Osteoblast (primary cell): ENCODE data around the gene STARD4. TPM values are rescaled to one million over a fixed set of nuclear protein-coding genes. Genes with fewer than 3 reads are reported as not detected.

Experiments
- DNase-seq: peaks from one replicate; pipeline ENCODE4 v3.0.0; 2011; ENCODE audit warnings: low spot score, mixed read lengths; ENCODE audit not compliant: insufficient read length; ENCODE audit errors: missing footprints
- H2AFZ ChIP-seq: 2 replicates; pipeline ENCODE4 v1.6.0; 2011; ENCODE audit warnings: mild to moderate bottlenecking, low read length
- H3K27ac ChIP-seq: 2 replicates; pipeline ENCODE4 v1.5.1; 2011; ENCODE audit warnings: mild to moderate bottlenecking, low read depth, low read length, moderate library complexity
- H3K27me3 ChIP-seq: 2 replicates; pipeline ENCODE4 v1.6.0; 2012; ENCODE audit warnings: mild to moderate bottlenecking, control low read depth, inconsistent platforms, low read length, moderate library complexity; ENCODE audit not compliant: insufficient read depth
- H3K36me3 ChIP-seq: 2 replicates; pipeline ENCODE4 v1.5.1; 2011; ENCODE audit warnings: mild to moderate bottlenecking, low read length, control low read depth, moderate library complexity; ENCODE audit not compliant: insufficient read depth
- H3K4me1 ChIP-seq: 2 replicates; pipeline ENCODE4 v1.5.1; 2011; ENCODE audit warnings: mild to moderate bottlenecking, low read length, control low read depth, moderate library complexity; ENCODE audit not compliant: insufficient read depth
- H3K4me2 ChIP-seq: 2 replicates; pipeline ENCODE4 v1.6.0; 2011; ENCODE audit warnings: mild to moderate bottlenecking, low read length; ENCODE audit not compliant: insufficient read depth
- H3K4me3 ChIP-seq: fragments of 200-600 bp; sonication (generic); 3 replicates; pipeline ENCODE4 v1.5.1; 2012; ENCODE audit warnings: mild to moderate bottlenecking, low read length, inconsistent platforms; ENCODE audit not compliant: insufficient read depth
- H3K79me2 ChIP-seq: 2 replicates; pipeline ENCODE4 v1.6.0; 2012; ENCODE audit warnings: mild to moderate bottlenecking, low read length, control low read depth, inconsistent platforms; ENCODE audit not compliant: insufficient read depth
- H3K9me3 ChIP-seq: 2 replicates; pipeline ENCODE4 v1.5.1; 2011; ENCODE audit warnings: low read depth, low read length, control low read depth
- H4K20me1 ChIP-seq: 2 replicates; pipeline ENCODE4 v1.6.0; 2012; ENCODE audit warnings: mild to moderate bottlenecking, low read length, control low read depth; ENCODE audit not compliant: insufficient read depth
- CTCF ChIP-seq: IDR thresholded peaks from 2 replicates; pipeline ENCODE4 v1.5.1; 2011; ENCODE audit warnings: mild to moderate bottlenecking, low read depth, low read length, moderate library complexity; ENCODE audit errors: extremely low read depth
- total RNA-seq: library from RNA; depleted of rRNA; stranded (reverse); fragments of >200 nt; gene quantifications from 2 replicates; pipeline ENCODE4 v1.2.3, GENCODE V29; 2012

The STARD4 gene
- total RNA-seq, 1 donor, result 106 TPM

DNA sequence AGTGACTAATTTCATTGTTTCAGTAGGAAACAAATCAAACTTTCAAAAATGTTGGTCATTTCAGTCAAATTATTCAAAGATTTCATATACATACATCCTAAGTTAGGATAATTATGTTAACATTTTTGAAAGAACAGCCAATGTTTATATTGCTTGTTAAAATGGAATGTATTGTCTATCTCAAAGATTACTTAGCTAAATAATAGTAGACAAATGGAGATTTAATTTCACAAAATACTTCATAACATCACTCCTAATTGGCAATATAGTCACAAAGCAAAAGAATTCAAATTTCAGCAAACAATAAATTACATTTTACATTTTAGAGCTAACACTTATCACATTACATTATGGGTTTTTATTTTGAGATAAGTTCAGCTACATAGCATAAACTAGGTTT lies 25.4 kb downstream of the STARD4 start:
- H3K36me3 ChIP-seq, result no peaks in the 10 kb centered on the region
- no peaks in the 10 kb centered on the region for H4K20me1 ChIP-seq
- peaks cover 3% of the 10 kb centered on the region for H3K4me1 ChIP-seq
- no peak overlapping the region for H2AFZ ChIP-seq
- no peaks in the 10 kb centered on the region for H3K9me3 ChIP-seq
- H3K79me2 ChIP-seq, result no peaks in the 10 kb centered on the region
- no peak overlapping the region for H3K4me3 ChIP-seq
- no peak overlapping the region for H3K27ac ChIP-seq
- no peak for TF ChIP-seq CTCF
- H3K27me3 ChIP-seq, result no peaks in the 10 kb centered on the region
- no peak for DNase-seq
- H3K4me2 ChIP-seq, result no peak overlapping the region

GRCh38 chr5:111486055-111486454 lies 26.3 kb downstream of the STARD4 start:
- peak; percentile 37 for DNase-seq
- TF ChIP-seq CTCF, result no peak
- Histone ChIP-seq H3K4me1 (peaks cover 3% of the 10 kb centered on the region), H3K4me2 (peak overlapping the region; percentile 76), H3K36me3 (no peaks in the 10 kb centered on the region), H2AFZ (peak overlapping the region; percentile 76), H3K79me2 (no peaks in the 10 kb centered on the region), H3K27me3 (no peaks in the 10 kb centered on the region), H4K20me1 (no peaks in the 10 kb centered on the region), H3K9me3 (no peaks in the 10 kb centered on the region), H3K4me3 (peak overlapping the region; percentile 42), H3K27ac (no peak overlapping the region)

GRCh38 chr5:111480346-111480745 lies 32.0 kb downstream of the STARD4 start:
- H3K27me3 ChIP-seq, result no peaks in the 10 kb centered on the region
- no peak overlapping the region for H3K4me3 ChIP-seq
- no peaks in the 10 kb centered on the region for H3K36me3 ChIP-seq
- no peak for DNase-seq
- no peak overlapping the region for H3K4me2 ChIP-seq
- no peaks in the 10 kb centered on the region for H3K9me3 ChIP-seq
- no peaks in the 10 kb centered on the region for H3K4me1 ChIP-seq
- H4K20me1 ChIP-seq, result no peaks in the 10 kb centered on the region
- H3K27ac ChIP-seq, result no peak overlapping the region
- no peak for TF ChIP-seq CTCF
- H2AFZ ChIP-seq, result no peak overlapping the region
- H3K79me2 ChIP-seq, result no peaks in the 10 kb centered on the region

DNA sequence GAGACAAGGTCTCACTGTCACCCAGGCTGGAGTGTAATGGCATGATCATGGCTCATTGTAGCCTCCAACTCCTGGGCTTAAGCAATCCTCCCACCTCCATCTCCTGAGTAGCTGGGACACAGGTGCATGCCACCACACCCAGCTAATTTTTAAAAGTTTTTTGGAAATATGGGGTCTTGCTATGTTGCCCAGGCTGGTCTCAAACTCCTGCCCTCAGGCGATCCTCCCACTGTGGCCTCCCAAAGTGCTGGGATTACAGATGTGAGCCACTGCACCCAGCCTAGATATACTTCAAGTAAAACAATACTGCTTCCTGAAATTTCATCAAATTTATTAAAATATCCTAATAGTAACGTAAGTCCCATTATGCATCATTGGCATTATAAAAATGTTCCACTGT lies 33.4 kb downstream of the STARD4 start:
- Histone ChIP-seq H3K4me3 (no peak overlapping the region), H3K9me3 (no peaks in the 10 kb centered on the region), H4K20me1 (no peaks in the 10 kb centered on the region), H3K79me2 (no peaks in the 10 kb centered on the region), H3K36me3 (no peaks in the 10 kb centered on the region), H3K4me1 (no peaks in the 10 kb centered on the region), H2AFZ (no peak overlapping the region), H3K4me2 (no peak overlapping the region), H3K27ac (no peak overlapping the region), H3K27me3 (no peaks in the 10 kb centered on the region)
- DNase-seq, result no peak
- no peak for TF ChIP-seq CTCF
